GM10266 (cell line): ENCODE measurements around the gene CEP350.
"Not testable (repeated sequence)": the region's sequence is repeated elsewhere in the genome, so short reads cannot be mapped to it uniquely, and the experiment has no call there.

Source experiments
- DNase-seq: peaks from one replicate; pipeline ENCODE4 v3.0.0; 2012; ENCODE audit errors: extremely low spot score
- TF ChIP-seq, protein P1 (sequence below): IDR thresholded peaks from 2 replicates; pipeline ENCODE4 v1.5.1; 2012; ENCODE audit warnings: mild to moderate bottlenecking, low read depth; ENCODE audit not compliant: control insufficient read depth, insufficient read depth; ENCODE audit errors: missing control alignments

Gene CEP350

DNA sequence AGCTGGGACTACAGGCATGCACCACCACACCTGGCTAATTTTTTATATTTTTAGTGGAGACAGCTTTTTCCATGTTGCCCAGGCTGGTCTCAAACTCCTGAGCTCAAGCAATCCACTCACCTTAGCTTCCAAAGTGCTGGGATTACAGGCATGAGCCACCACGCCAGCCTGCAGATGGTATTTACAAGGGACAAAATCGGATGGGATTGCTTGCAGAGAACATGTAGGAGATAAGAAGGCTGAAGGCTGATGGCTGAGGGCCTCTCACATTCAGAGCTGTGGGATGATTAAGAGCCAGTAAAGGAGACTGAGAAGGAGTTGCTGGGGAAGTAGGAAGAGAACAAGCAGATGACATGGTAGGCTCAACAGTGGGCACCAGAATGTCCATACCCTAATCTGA, 176.0 kb downstream of the CEP350 start:
- TF ChIP-seq, protein P1, sequence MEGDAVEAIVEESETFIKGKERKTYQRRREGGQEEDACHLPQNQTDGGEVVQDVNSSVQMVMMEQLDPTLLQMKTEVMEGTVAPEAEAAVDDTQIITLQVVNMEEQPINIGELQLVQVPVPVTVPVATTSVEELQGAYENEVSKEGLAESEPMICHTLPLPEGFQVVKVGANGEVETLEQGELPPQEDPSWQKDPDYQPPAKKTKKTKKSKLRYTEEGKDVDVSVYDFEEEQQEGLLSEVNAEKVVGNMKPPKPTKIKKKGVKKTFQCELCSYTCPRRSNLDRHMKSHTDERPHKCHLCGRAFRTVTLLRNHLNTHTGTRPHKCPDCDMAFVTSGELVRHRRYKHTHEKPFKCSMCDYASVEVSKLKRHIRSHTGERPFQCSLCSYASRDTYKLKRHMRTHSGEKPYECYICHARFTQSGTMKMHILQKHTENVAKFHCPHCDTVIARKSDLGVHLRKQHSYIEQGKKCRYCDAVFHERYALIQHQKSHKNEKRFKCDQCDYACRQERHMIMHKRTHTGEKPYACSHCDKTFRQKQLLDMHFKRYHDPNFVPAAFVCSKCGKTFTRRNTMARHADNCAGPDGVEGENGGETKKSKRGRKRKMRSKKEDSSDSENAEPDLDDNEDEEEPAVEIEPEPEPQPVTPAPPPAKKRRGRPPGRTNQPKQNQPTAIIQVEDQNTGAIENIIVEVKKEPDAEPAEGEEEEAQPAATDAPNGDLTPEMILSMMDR: no peak
- no peak for DNase-seq

- TF ChIP-seq, protein P1: no peak
- no peak for DNase-seq
These were observed 176.9 kb downstream of the CEP350 start for GRCh38 chr1:180131510-180131909.

GRCh38 chr1:180133193-180133592, 178.6 kb downstream of the CEP350 start:
- TF ChIP-seq, protein P1: no peak
- DNase-seq: no peak

DNA sequence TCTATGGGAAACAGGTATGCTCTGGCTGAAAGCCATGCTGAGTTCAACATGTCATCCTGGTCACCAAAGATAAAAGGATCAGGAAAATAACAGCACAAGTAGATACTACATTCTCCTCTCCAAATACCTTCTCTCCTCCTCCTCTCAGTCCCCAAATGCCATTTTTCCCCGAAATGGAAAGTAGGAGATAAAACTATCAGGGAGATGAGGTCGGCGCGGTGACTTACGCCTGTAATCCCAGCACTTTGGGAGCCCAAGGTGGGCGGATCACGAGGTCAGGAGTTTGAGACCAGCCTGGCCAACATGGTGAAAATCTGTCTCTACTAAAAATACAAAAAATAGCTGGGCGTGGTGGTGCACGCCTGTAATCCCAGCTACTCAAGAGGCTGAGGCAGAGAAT, 179.1 kb downstream of the CEP350 start:
- DNase-seq: not testable (repeated sequence)

GRCh38 chr1:180135535-180135934, 180.9 kb downstream of the CEP350 start:
- TF ChIP-seq, protein P1: no peak
- DNase-seq: no peak

- TF ChIP-seq, protein P1: no peak
- DNase-seq: no peak
These were observed 181.8 kb downstream of the CEP350 start for GRCh38 chr1:180136331-180136967.

DNA sequence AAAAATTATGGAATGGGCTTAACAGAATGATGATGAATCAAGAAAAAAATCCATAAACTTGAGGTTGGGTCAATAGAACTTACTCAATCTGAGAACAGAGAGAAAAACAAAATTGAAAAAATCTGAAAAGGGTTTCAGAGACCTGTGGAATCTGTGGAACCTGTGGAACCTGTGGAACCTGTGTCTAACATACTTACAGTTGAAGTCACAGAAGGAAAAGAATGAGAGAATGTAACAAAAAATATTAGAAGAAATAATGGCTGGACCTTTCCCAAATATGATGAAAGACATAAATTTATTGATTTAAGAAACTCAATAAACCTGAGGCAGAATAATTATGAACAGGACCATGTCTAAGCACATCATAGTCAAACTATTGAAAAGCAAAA, 182.4 kb downstream of the CEP350 start:
- TF ChIP-seq, protein P1: no peak
- DNase-seq: no peak

GRCh38 chr1:180137776-180138175, 183.2 kb downstream of the CEP350 start:
- no peak for DNase-seq

More at GRCh38 chr1:180137776-180138175, 183.2 kb downstream of the CEP350 start:
- TF ChIP-seq, protein P1: no peak
